SU-DHL-6 (cell line): ENCODE results near the gene MSANTD1.

Experiments used
- H2AFZ ChIP-seq: fragments of 200-600 bp; sonication (generic); 2 replicates; pipeline ENCODE4 v1.6.1; 2014; ENCODE audit warnings: low read depth, mild to moderate bottlenecking, moderate library complexity, mixed read lengths, antibody characterized with exemption, low read length; ENCODE audit not compliant: severe bottlenecking
- H3F3A ChIP-seq: fragments of 200-600 bp; shearing (Covaris generic); 2 replicates; pipeline ENCODE4 v1.6.0; 2016; ENCODE audit warnings: antibody characterized with exemption, mild to moderate bottlenecking; ENCODE audit not compliant: insufficient read depth
- H3K27ac ChIP-seq: fragments of 200-600 bp; sonication (generic); 2 replicates; pipeline ENCODE4 v1.5.1; 2016; ENCODE audit warnings: low read depth, mild to moderate bottlenecking, low read length, moderate library complexity, mixed read lengths
- H3K27me3 ChIP-seq: fragments of 200-600 bp; sonication (generic), shearing (Covaris generic); 2 replicates; pipeline ENCODE4 v1.6.0; 2014; ENCODE audit warnings: mild to moderate bottlenecking, low read length
- H3K36me3 ChIP-seq: fragments of 200-600 bp; sonication (generic); 2 replicates; pipeline ENCODE4 v1.6.1; 2014; ENCODE audit warnings: mild to moderate bottlenecking, low read length, mixed read lengths
- H3K4me2 ChIP-seq: fragments of 300-600, 200-600 bp; shearing (Covaris generic), sonication (generic); 2 replicates; pipeline ENCODE4 v1.6.0; 2014; ENCODE audit warnings: low read length, low read depth, mild to moderate bottlenecking; ENCODE audit not compliant: poor library complexity, severe bottlenecking
- H3K4me3 ChIP-seq: fragments of 200-600 bp; sonication (generic); 2 replicates; pipeline ENCODE4 v1.5.1; 2014; ENCODE audit warnings: antibody characterized with exemption, low read length, mild to moderate bottlenecking, mixed read lengths; ENCODE audit not compliant: insufficient read depth, poor library complexity, severe bottlenecking
- H3K79me2 ChIP-seq: fragments of 200-600 bp; sonication (generic); 2 replicates; pipeline ENCODE4 v1.6.1; 2014; ENCODE audit warnings: mild to moderate bottlenecking, low read length, moderate library complexity; ENCODE audit not compliant: insufficient read depth
- H3K9ac ChIP-seq: fragments of 200-600 bp; sonication (generic); 2 replicates; pipeline ENCODE4 v1.7.0; 2014; ENCODE audit warnings: mild to moderate bottlenecking, low read length
- H3K9me2 ChIP-seq: fragments of 200-600 bp; sonication (generic); replicated peaks from 2 replicates; pipeline ENCODE4 v1.6.1; 2014; ENCODE audit warnings: low read length; ENCODE audit not compliant: insufficient read depth
- H3K9me3 ChIP-seq: fragments of 200-600 bp; sonication (generic); 2 replicates; pipeline ENCODE4 v1.6.1; 2014; ENCODE audit warnings: low read length, mixed read lengths; ENCODE audit not compliant: insufficient read depth
- H4K20me1 ChIP-seq: fragments of 200-600 bp; sonication (generic); 2 replicates; pipeline ENCODE4 v1.6.1; 2014; ENCODE audit warnings: low read depth, mild to moderate bottlenecking, antibody characterized with exemption, low read length, moderate library complexity, mixed read lengths
- EZH2phosphoT487 ChIP-seq: fragments of 200-600 bp; sonication (generic), shearing (Covaris generic); conservative IDR thresholded peaks from 2 replicates; pipeline ENCODE4 v1.6.1; 2018; ENCODE audit warnings: mild to moderate bottlenecking, antibody characterized with exemption, low read length, moderate library complexity, mixed read lengths
- TF ChIP-seq, protein P1 (sequence below): fragments of 200-600 bp; sonication (generic); IDR thresholded peaks from one replicate; pipeline ENCODE4 v1.5.1; 2017; ENCODE audit warnings: antibody characterized with exemption, mild to moderate bottlenecking, low read length, moderate library complexity; ENCODE audit not compliant: insufficient read depth, poor library complexity, severe bottlenecking

Gene MSANTD1

DNA sequence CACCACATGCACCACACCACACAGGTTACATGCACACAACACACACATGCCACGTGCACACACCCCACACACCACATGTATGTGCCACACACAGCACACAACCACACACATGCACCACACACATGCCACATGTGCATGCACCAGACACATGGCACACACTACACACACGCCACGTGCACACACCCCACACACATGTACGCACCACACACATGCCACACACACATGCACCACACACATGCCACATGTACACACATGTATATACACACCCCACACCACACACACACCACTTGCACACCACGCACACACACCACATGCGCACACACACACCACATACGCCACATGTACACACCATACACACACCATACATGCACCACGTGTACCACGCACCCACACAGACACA, 19.6 kb upstream of the MSANTD1 start:
- TF ChIP-seq EZH2phosphoT487, result no peak
- TF ChIP-seq, protein P1, sequence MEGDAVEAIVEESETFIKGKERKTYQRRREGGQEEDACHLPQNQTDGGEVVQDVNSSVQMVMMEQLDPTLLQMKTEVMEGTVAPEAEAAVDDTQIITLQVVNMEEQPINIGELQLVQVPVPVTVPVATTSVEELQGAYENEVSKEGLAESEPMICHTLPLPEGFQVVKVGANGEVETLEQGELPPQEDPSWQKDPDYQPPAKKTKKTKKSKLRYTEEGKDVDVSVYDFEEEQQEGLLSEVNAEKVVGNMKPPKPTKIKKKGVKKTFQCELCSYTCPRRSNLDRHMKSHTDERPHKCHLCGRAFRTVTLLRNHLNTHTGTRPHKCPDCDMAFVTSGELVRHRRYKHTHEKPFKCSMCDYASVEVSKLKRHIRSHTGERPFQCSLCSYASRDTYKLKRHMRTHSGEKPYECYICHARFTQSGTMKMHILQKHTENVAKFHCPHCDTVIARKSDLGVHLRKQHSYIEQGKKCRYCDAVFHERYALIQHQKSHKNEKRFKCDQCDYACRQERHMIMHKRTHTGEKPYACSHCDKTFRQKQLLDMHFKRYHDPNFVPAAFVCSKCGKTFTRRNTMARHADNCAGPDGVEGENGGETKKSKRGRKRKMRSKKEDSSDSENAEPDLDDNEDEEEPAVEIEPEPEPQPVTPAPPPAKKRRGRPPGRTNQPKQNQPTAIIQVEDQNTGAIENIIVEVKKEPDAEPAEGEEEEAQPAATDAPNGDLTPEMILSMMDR, result no peak
- no peaks in the 10 kb centered on the region for H3K9me2 ChIP-seq
- H4K20me1 ChIP-seq, result no peaks in the 10 kb centered on the region
- H3K4me2 ChIP-seq, result no peak overlapping the region
- H3K79me2 ChIP-seq, result no peaks in the 10 kb centered on the region
- no peaks in the 10 kb centered on the region for H3K9me3 ChIP-seq
- H3K9ac ChIP-seq, result no peak overlapping the region
- H3K27me3 ChIP-seq, result no peaks in the 10 kb centered on the region
- no peak overlapping the region for H2AFZ ChIP-seq
- no peaks in the 10 kb centered on the region for H3K36me3 ChIP-seq
- H3K4me3 ChIP-seq, result no peak overlapping the region
- H3F3A ChIP-seq, result no peaks in the 10 kb centered on the region
- no peak overlapping the region for H3K27ac ChIP-seq

DNA sequence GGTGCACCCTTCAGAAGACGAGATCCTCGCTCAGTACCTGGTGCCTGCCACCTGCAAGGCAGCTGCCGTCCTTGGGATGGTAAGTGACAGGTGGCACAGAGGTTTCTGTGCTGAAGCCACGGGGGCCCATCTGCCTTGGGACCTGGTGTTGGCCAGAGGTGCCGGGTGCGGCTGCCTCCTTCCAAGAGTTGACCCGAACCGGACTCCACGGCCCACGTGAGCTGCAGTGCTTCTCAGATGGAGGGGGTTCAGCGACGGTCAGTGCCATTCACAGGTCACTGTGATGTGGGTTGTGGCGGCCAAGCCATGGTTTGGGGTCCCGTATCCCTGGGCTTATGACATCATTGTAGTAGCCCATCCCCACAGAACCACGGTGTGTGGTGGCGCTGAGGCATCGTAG, 19.0 kb upstream of the MSANTD1 start:
- Histone ChIP-seq H3F3A (no peaks in the 10 kb centered on the region), H4K20me1 (no peaks in the 10 kb centered on the region), H3K27ac (no peak overlapping the region), H3K9me3 (no peaks in the 10 kb centered on the region), H3K4me3 (no peak overlapping the region), H3K36me3 (no peaks in the 10 kb centered on the region), H3K27me3 (no peaks in the 10 kb centered on the region), H2AFZ (no peak overlapping the region), H3K9me2 (no peaks in the 10 kb centered on the region), H3K9ac (no peak overlapping the region), H3K79me2 (no peaks in the 10 kb centered on the region), H3K4me2 (no peak overlapping the region)
- TF ChIP-seq EZH2phosphoT487, result no peak

DNA sequence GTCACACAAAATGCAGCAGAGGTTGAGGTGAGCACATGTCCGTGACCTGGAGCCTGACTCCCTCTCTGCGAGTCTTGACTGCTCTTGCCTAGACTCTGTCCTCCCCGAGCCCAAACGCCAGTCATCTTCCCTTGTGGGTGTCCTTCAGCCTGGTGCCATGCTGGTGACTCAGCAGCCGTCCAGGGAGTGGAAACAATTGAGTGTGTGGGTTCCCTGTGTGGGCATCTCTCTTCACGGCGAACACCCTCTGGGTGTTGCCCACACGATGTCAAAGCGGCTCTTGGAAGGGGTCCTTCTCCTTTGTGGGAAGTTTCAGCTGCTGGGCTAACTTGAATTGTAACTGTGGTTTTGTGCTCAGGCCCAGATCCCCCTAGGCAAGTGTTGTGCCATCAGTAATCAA, 17.5 kb upstream of the MSANTD1 start:
- Histone ChIP-seq H3K27me3 (no peaks in the 10 kb centered on the region), H2AFZ (no peak overlapping the region), H3K9me2 (no peaks in the 10 kb centered on the region), H3K9me3 (no peaks in the 10 kb centered on the region), H4K20me1 (no peaks in the 10 kb centered on the region), H3K4me3 (no peak overlapping the region), H3K9ac (no peak overlapping the region), H3F3A (no peaks in the 10 kb centered on the region), H3K79me2 (no peaks in the 10 kb centered on the region), H3K4me2 (no peak overlapping the region), H3K36me3 (no peaks in the 10 kb centered on the region), H3K27ac (no peak overlapping the region)
- no peak for TF ChIP-seq EZH2phosphoT487
- TF ChIP-seq, protein P1, result no peak

DNA sequence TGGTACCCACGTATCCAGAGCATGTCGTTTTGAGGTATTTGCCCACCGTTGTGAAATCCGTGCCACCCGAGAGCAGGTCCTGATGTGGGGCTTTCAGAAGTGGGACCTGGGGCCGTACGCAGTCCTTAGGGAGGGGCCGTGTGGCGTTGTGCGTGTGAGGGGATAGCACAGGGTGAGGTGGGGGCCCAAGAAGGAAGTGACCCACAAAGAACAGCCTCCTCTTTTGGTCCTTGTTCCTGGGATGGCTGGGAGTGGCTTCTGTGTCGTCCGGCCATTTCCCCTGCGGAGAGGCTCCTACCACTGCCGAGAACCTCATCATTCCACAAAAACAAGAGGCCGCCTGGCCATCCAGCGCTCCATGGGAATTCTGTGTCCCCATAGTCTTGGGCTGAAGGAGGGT, 17.0 kb upstream of the MSANTD1 start:
- Histone ChIP-seq H3K79me2 (no peaks in the 10 kb centered on the region), H3K9me3 (no peaks in the 10 kb centered on the region), H3F3A (no peaks in the 10 kb centered on the region), H4K20me1 (no peaks in the 10 kb centered on the region), H3K9ac (no peak overlapping the region), H3K27me3 (no peaks in the 10 kb centered on the region), H3K27ac (no peak overlapping the region), H3K4me3 (no peak overlapping the region), H3K4me2 (no peak overlapping the region), H3K9me2 (no peaks in the 10 kb centered on the region), H3K36me3 (no peaks in the 10 kb centered on the region), H2AFZ (no peak overlapping the region)
- no peak for TF ChIP-seq EZH2phosphoT487
- TF ChIP-seq, protein P1, result no peak
